22Rv1 (cell line): ENCODE results near the gene EPB41L4B.

Experiments used
- H3K27ac ChIP-seq: fragments of 450-650 bp; 2 replicates; pipeline ENCODE4 v1.5.1; 2017
- ZFX ChIP-seq: fragments of 450-650 bp; IDR thresholded peaks from 2 replicates; pipeline ENCODE4 v1.6.1; 2017; ENCODE audit warnings: antibody characterized with exemption, borderline replicate concordance
- TF ChIP-seq, protein P1 (sequence below): fragments of 450-650 bp; IDR thresholded peaks from 2 replicates; pipeline ENCODE4 v1.5.1; 2017; ENCODE audit warnings: mild to moderate bottlenecking

The EPB41L4B gene

DNA sequence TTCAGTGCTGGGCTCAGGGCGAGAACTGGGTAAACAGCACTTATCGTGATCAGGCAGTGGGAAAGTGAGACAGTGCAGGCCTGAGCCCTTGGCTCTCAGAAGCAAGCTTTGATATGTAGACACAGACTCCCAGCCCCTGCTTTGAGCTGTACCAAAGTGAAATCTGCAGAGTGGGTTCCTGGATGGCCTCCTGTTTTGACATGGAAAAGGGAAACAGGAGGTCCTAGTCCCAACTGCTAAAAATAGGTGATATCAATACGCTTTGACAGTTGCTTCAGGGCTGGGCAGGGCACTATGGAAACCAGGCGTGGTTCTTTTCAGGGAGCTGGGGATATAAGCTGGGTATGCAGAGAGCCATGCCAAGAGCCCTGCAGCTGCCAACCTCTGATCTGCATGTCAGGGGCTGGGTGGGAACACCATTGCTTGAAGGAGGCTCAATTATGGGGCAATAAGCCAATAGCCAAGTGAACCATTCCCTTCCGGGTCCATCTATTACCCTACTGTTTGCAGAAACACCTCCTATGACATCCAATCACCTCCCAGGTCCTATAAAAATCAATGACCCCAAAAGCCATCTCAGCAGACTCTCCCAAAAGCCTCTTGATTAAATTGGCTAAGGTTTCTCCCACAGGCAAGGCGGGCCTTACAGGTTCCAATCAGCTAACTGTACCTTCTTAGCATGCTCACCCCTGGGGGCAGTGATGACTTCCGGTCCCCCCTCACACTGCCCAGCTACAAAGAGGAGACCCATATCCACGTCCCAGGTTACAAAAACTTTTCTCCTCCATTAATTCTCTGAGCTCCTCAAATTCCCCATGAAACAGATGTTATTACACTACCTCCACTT lies 45.8 kb downstream of the EPB41L4B start:
- H3K27ac ChIP-seq: no peak overlapping the region
- TF ChIP-seq, protein P1, sequence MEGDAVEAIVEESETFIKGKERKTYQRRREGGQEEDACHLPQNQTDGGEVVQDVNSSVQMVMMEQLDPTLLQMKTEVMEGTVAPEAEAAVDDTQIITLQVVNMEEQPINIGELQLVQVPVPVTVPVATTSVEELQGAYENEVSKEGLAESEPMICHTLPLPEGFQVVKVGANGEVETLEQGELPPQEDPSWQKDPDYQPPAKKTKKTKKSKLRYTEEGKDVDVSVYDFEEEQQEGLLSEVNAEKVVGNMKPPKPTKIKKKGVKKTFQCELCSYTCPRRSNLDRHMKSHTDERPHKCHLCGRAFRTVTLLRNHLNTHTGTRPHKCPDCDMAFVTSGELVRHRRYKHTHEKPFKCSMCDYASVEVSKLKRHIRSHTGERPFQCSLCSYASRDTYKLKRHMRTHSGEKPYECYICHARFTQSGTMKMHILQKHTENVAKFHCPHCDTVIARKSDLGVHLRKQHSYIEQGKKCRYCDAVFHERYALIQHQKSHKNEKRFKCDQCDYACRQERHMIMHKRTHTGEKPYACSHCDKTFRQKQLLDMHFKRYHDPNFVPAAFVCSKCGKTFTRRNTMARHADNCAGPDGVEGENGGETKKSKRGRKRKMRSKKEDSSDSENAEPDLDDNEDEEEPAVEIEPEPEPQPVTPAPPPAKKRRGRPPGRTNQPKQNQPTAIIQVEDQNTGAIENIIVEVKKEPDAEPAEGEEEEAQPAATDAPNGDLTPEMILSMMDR: no peak
- TF ChIP-seq ZFX: no peak

GRCh38 chr9:109273869-109274268 lies 47.0 kb downstream of the EPB41L4B start:
- TF ChIP-seq, protein P1: no peak
- TF ChIP-seq ZFX: no peak

GRCh38 chr9:109272745-109273144 lies 48.1 kb downstream of the EPB41L4B start:
- TF ChIP-seq, protein P1: no peak
- no peak for TF ChIP-seq ZFX
- H3K27ac ChIP-seq: no peak overlapping the region

More at GRCh38 chr9:109273869-109274268, 47.0 kb downstream of the EPB41L4B start:
- no peak overlapping the region for H3K27ac ChIP-seq

DNA sequence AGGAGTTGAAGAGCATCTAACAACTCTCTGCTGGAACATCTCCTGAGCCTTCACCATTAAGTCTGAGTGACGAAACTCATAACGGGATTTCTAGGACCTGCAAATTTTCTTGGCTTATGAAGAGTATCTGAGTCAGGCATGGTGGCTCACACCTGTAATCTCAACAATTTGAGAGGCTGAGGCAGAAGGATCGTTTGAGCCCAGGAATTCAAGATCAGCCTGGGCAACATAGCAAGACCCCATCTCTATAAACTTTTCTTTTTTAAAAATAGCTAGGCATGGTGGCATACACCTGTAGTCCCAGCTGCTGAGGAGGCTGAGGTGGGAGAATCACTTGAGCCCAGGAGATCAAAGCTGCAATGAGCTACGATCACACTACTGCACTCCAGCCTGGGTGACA lies 48.8 kb downstream of the EPB41L4B start:
- H3K27ac ChIP-seq: no peak overlapping the region
- TF ChIP-seq ZFX: no peak
- TF ChIP-seq, protein P1: no peak

- TF ChIP-seq ZFX: no peak
- TF ChIP-seq, protein P1: no peak
- no peak overlapping the region for H3K27ac ChIP-seq
These were observed 49.6 kb downstream of the EPB41L4B start for GRCh38 chr9:109270971-109271925.

DNA sequence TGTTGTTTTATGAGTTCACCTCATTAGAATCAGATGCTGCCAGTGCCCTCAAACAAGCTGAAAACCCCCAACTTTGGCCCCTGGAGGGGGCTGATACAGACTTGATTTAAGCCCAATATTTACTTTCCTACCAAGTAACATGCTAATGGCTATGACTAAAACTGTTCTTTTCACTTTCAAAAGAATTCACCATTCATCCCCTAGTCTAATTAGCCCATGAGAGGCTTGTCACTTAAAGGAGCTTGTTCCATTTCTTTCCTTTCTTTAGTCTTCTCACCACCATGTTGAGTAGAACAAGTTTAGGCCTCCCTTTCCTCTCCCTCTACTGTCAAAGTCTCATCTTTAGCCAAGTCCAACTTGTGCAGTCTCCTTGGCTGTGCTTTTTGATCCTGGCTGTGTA lies 50.4 kb downstream of the EPB41L4B start:
- no peak for TF ChIP-seq ZFX
- TF ChIP-seq, protein P1: no peak
- no peak overlapping the region for H3K27ac ChIP-seq
